ENCODE results near the gene ZNF609.
A peak's percentile ranks its signal among the peaks of the same experiment; 100 is the strongest.

ZNF609 gene

GRCh38 chr15:64686130-64686735, 225.9 kb downstream of the ZNF609 start:
- H3K4me3 ChIP-seq (ENCODE audit: control insufficient read depth, low read depth, low read length), result no peak overlapping the region
- peak; percentile 85 for TF ChIP-seq CTCF (conservative IDR thresholded peaks at IDR 0.05; ENCODE audit: control insufficient read depth, insufficient read depth, low read depth, low read length)
- peak; percentile 74 for DNase-seq (ENCODE audit: low read depth)

DNA sequence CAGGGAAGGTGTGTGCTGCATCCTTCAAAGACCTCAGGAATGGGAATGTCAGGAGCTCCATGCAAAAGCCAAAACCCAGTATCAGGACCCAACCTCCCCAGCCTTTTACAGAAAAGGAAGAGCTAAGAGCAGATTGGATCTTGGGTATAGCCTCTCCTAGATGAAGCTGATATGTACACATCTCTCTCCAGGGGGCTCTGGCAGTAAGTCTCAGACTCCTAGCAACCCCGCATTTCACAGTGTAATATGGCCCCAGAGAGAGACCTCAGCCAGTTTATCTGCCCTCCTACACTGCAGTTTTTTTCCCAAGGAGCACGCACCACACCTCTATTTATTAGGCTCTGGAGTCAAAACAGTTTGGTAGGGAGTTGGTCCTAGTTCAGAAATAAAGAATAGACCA, 226.8 kb downstream of the ZNF609 start:
- H3K4me3 ChIP-seq (ENCODE audit: control insufficient read depth, low read depth, low read length), result no peak overlapping the region
- DNase-seq (ENCODE audit: low read depth), result no peak
- TF ChIP-seq CTCF (conservative IDR thresholded peaks at IDR 0.05; ENCODE audit: control insufficient read depth, insufficient read depth, low read depth, low read length), result no peak

DNA sequence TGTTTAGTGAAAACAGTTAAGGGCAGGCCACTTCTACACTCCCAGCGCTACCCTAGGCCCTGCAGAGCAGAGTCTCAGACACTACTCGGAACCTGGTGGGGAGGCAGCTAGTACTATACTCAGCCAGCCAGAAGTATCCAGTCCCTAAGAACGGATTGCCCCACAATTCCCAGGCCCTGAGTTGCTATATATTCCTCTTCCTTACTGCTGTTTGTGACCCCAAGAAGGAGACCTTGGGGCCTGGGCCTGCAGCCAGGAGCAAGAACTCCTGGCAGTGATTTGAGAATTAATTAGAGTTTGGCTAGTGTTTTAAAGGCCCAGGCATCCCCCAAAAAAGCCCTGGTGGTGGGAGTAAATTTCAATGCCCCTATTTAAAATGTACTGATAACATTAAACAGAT, 227.3 kb downstream of the ZNF609 start:
- DNase-seq (ENCODE audit: low read depth), result no peak
- H3K4me3 ChIP-seq (ENCODE audit: control insufficient read depth, low read depth, low read length), result no peak overlapping the region
- TF ChIP-seq CTCF (conservative IDR thresholded peaks at IDR 0.05; ENCODE audit: control insufficient read depth, insufficient read depth, low read depth, low read length), result no peak

GRCh38 chr15:64688770-64689169, 228.4 kb downstream of the ZNF609 start:
- H3K4me3 ChIP-seq (ENCODE audit: control insufficient read depth, low read depth, low read length), result no peak overlapping the region
- TF ChIP-seq CTCF (conservative IDR thresholded peaks at IDR 0.05; ENCODE audit: control insufficient read depth, insufficient read depth, low read depth, low read length), result no peak
- no peak for DNase-seq (ENCODE audit: low read depth)

GRCh38 chr15:64690008-64690407, 229.6 kb downstream of the ZNF609 start:
- no peak overlapping the region for H3K4me3 ChIP-seq (ENCODE audit: control insufficient read depth, low read depth, low read length)

GRCh38 chr15:64690578-64691296, 230.4 kb downstream of the ZNF609 start:
- no peak overlapping the region for H3K4me3 ChIP-seq (ENCODE audit: control insufficient read depth, low read depth, low read length)
- DNase-seq (ENCODE audit: low read depth), result no peak
- no peak for TF ChIP-seq CTCF (conservative IDR thresholded peaks at IDR 0.05; ENCODE audit: control insufficient read depth, insufficient read depth, low read depth, low read length)

More at GRCh38 chr15:64690008-64690407, 229.6 kb downstream of the ZNF609 start:
- DNase-seq (ENCODE audit: low read depth), result no peak
- no peak for TF ChIP-seq CTCF (conservative IDR thresholded peaks at IDR 0.05; ENCODE audit: control insufficient read depth, insufficient read depth, low read depth, low read length)

Data from fibroblast of mammary gland (primary cell).